GM18909 (cell line): ENCODE results near the gene ZNF136.

Experiments
- ATAC-seq: cut with Tn5 transposase; IDR thresholded peaks from one replicate; pipeline ENCODE4 v1.9.1; 2021; ENCODE audit warnings: mild to moderate bottlenecking; ENCODE audit not compliant: unreplicated experiment, poor library complexity

The ZNF136 gene

GRCh38 chr19:12180377-12180776 lies 17.5 kb downstream of the ZNF136 start:
- ATAC-seq, result no peak

- no peak for ATAC-seq
Measured at GRCh38 chr19:12187625-12188024, 24.7 kb downstream of the ZNF136 start.

- no peak for ATAC-seq
Measured at GRCh38 chr19:12194827-12195731, 32.2 kb downstream of the ZNF136 start.

GRCh38 chr19:12198136-12198535 lies 35.2 kb downstream of the ZNF136 start:
- ATAC-seq, result no peak

GRCh38 chr19:12199757-12200419 lies 37.0 kb downstream of the ZNF136 start:
- no peak for ATAC-seq

GRCh38 chr19:12202250-12202649 lies 39.4 kb downstream of the ZNF136 start:
- ATAC-seq, result no peak

GRCh38 chr19:12205296-12205695 lies 42.4 kb downstream of the ZNF136 start:
- no peak for ATAC-seq

- no peak for ATAC-seq
Measured at GRCh38 chr19:12208221-12208620, 45.3 kb downstream of the ZNF136 start.

GRCh38 chr19:12217332-12217731 lies 54.4 kb downstream of the ZNF136 start:
- ATAC-seq, result no peak

GRCh38 chr19:12222980-12223630 lies 60.2 kb downstream of the ZNF136 start:
- ATAC-seq, result no peak

- ATAC-seq, result no peak
Measured at GRCh38 chr19:12224676-12225075, 61.8 kb downstream of the ZNF136 start.

- no peak for ATAC-seq
Measured at GRCh38 chr19:12229990-12230389, 67.1 kb downstream of the ZNF136 start.

GRCh38 chr19:12230751-12231733 lies 68.1 kb downstream of the ZNF136 start:
- ATAC-seq, result no peak

- ATAC-seq, result no peak
Measured at GRCh38 chr19:12232961-12233360, 70.1 kb downstream of the ZNF136 start.

- ATAC-seq, result no peak
Measured at GRCh38 chr19:12237143-12237839, 74.4 kb downstream of the ZNF136 start.
